Superior temporal gyrus (tissue), 1 donor: ENCODE results near the gene RALGAPB.

Experiments
- DNase-seq: peaks from one replicate; pipeline ENCODE4 v3.0.0-alpha.2; 2016; ENCODE audit errors: extremely low spot score

The RALGAPB gene

GRCh38 chr20:38610521-38610920 lies 137.9 kb downstream of the RALGAPB start:
- DNase-seq: no peak

GRCh38 chr20:38612751-38613515 lies 140.3 kb downstream of the RALGAPB start:
- no peak for DNase-seq

- no peak for DNase-seq
These were observed 142.6 kb downstream of the RALGAPB start for GRCh38 chr20:38615283-38615682.

GRCh38 chr20:38616457-38616856 lies 143.8 kb downstream of the RALGAPB start:
- DNase-seq: no peak

- no peak for DNase-seq
These were observed 144.6 kb downstream of the RALGAPB start for GRCh38 chr20:38617011-38617829.

GRCh38 chr20:38617830-38618196 lies 145.2 kb downstream of the RALGAPB start:
- DNase-seq: no peak

- DNase-seq: no peak
These were observed 147.8 kb downstream of the RALGAPB start for GRCh38 chr20:38620441-38620840.

GRCh38 chr20:38623061-38623460 lies 150.4 kb downstream of the RALGAPB start:
- no peak for DNase-seq

GRCh38 chr20:38624084-38624483 lies 151.4 kb downstream of the RALGAPB start:
- no peak for DNase-seq

- DNase-seq: no peak
These were observed 153.3 kb downstream of the RALGAPB start for GRCh38 chr20:38625896-38626295.

GRCh38 chr20:38626921-38627659 lies 154.4 kb downstream of the RALGAPB start:
- no peak for DNase-seq
